ENCODE data around the gene RBBP8. TPM values are rescaled to one million over a fixed set of nuclear protein-coding genes. Genes with fewer than 3 reads are reported as not detected.

The RBBP8 gene
- total RNA-seq, 2 donors from 2014 or later = 24.4 to 29.5 TPM

- TF ChIP-seq CTCF (IDR thresholded peaks at IDR 0.05) = no peak
- Histone ChIP-seq H3K4me3 (no peak overlapping the region), H3K9ac (ENCODE audit: low read depth in 2 of 2, low read length in 2 of 2) (no peak overlapping the region), H3K27ac (no peak overlapping the region), H3K27me3 (no peaks in the 10 kb centered on the region), H3K36me3 (no peaks in the 10 kb centered on the region), H3K9me3 (no peaks in the 10 kb centered on the region), H3K4me1 (no peaks in the 10 kb centered on the region)
- no peak for DNase-seq
- intact Hi-C loops (cut with DNase I) = no loop called here
Observed at GRCh38 chr18:23053776-23054457, 120.8 kb downstream of the RBBP8 start.

GRCh38 chr18:23054553-23054952 is 121.4 kb downstream of the RBBP8 start:
- no peak for DNase-seq
- Histone ChIP-seq H3K4me3 (no peak overlapping the region), H3K9me3 (no peaks in the 10 kb centered on the region), H3K36me3 (no peaks in the 10 kb centered on the region), H3K27me3 (no peaks in the 10 kb centered on the region), H3K4me1 (no peaks in the 10 kb centered on the region), H3K9ac (ENCODE audit: low read depth in 2 of 2, low read length in 2 of 2) (no peak overlapping the region), H3K27ac (no peak overlapping the region)
- no peak for TF ChIP-seq CTCF (IDR thresholded peaks at IDR 0.05)
- intact Hi-C loops (cut with DNase I) = no loop called here

GRCh38 chr18:23056315-23056714 is 123.2 kb downstream of the RBBP8 start:
- no peaks in the 10 kb centered on the region for H3K36me3 ChIP-seq
- no peak overlapping the region for H3K27ac ChIP-seq
- no peaks in the 10 kb centered on the region for H3K4me1 ChIP-seq
- intact Hi-C loops (cut with DNase I) = no loop called here
- no peak overlapping the region for H3K4me3 ChIP-seq
- H3K9me3 ChIP-seq = no peaks in the 10 kb centered on the region
- no peak for TF ChIP-seq CTCF (IDR thresholded peaks at IDR 0.05)
- H3K27me3 ChIP-seq = no peaks in the 10 kb centered on the region
- DNase-seq = no peak
- H3K9ac ChIP-seq (ENCODE audit: low read depth in 2 of 2, low read length in 2 of 2) = no peak overlapping the region

GRCh38 chr18:23057096-23057495 is 124.0 kb downstream of the RBBP8 start:
- Histone ChIP-seq H3K9me3 (no peaks in the 10 kb centered on the region), H3K4me1 (no peaks in the 10 kb centered on the region), H3K27me3 (no peaks in the 10 kb centered on the region), H3K4me3 (no peak overlapping the region), H3K36me3 (no peaks in the 10 kb centered on the region), H3K27ac (no peak overlapping the region), H3K9ac (ENCODE audit: low read depth in 2 of 2, low read length in 2 of 2) (no peak overlapping the region)
- TF ChIP-seq CTCF (IDR thresholded peaks at IDR 0.05) = no peak
- no peak for DNase-seq
- intact Hi-C loops (cut with DNase I) = no loop called here

GRCh38 chr18:23058746-23059415 is 125.8 kb downstream of the RBBP8 start:
- no peak for TF ChIP-seq CTCF (IDR thresholded peaks at IDR 0.05)
- Histone ChIP-seq H3K4me3 (no peak overlapping the region), H3K9ac (ENCODE audit: low read depth in 2 of 2, low read length in 2 of 2) (no peak overlapping the region), H3K9me3 (no peaks in the 10 kb centered on the region), H3K36me3 (no peaks in the 10 kb centered on the region), H3K27ac (no peak overlapping the region), H3K4me1 (no peaks in the 10 kb centered on the region), H3K27me3 (no peaks in the 10 kb centered on the region)
- intact Hi-C loops (cut with DNase I) = no loop called here
- no peak for DNase-seq
